HepG2 (cell line): ENCODE results near the gene ZNF626. TPM values are rescaled to one million over a fixed set of nuclear protein-coding genes. Genes with fewer than 3 reads are reported as not detected.

Experiments
- AGO2 ChIP-seq: fragments of 200-400 bp; formaldehyde crosslinking; optimal IDR thresholded peaks from 2 replicates; pipeline ENCODE3; 2017; ENCODE audit warnings: mild to moderate bottlenecking, low read depth, low read length, moderate library complexity
- FOXP1 ChIP-seq, 2 experiments: fragments of 450-650 bp in 1 of 2; IDR thresholded peaks; 2 replicates each; pipeline ENCODE4 v1.6.1; 2017 to 2018; ENCODE audit warnings: antibody characterized with exemption in 1 of 2
- GABPA ChIP-seq, 2 experiments: IDR thresholded peaks; 2 replicates each; pipeline ENCODE4 v1.6.1; 2011 to 2016; ENCODE audit warnings: low read depth in 2 of 2, low read length in 1 of 2, missing biosample characterization in 1 of 2, missing genetic modification characterization in 1 of 2
- GATAD1 ChIP-seq: IDR thresholded peaks from 2 replicates; pipeline ENCODE4 v1.6.1; 2016; ENCODE audit warnings: missing genetic modification reagents, missing compliant biosample characterization
- GFI1 ChIP-seq: sonication (generic); formaldehyde crosslinking; IDR thresholded peaks from 2 replicates; pipeline ENCODE4 v1.5.0; 2020; ENCODE audit warnings: missing genetic modification reagents, mild to moderate bottlenecking, borderline replicate concordance
- HCFC1 ChIP-seq: fragments of 150-350 bp; IDR thresholded peaks from 2 replicates; pipeline ENCODE4 v1.6.1; 2014; ENCODE audit warnings: low read depth, low read length
- KLF13 ChIP-seq: sonication (generic); formaldehyde crosslinking; IDR thresholded peaks from 2 replicates; pipeline ENCODE4 v1.4.0; 2020; ENCODE audit warnings: mild to moderate bottlenecking, missing genetic modification reagents
- MED8 ChIP-seq: sonication (generic); formaldehyde crosslinking; IDR thresholded peaks from 2 replicates; pipeline ENCODE4 v1.8.1; 2023; ENCODE audit warnings: mild to moderate bottlenecking, missing genetic modification reagents; ENCODE audit not compliant: insufficient replicate concordance
- MIER2 ChIP-seq: IDR thresholded peaks from 2 replicates; pipeline ENCODE4 v1.6.1; 2016; ENCODE audit warnings: missing biosample characterization, missing genetic modification reagents
- NR2F6 ChIP-seq, 2 experiments: IDR thresholded peaks; 2 replicates each; pipeline ENCODE4 v1.6.1; 2016; ENCODE audit warnings: antibody characterized with exemption in 1 of 2, mild to moderate bottlenecking in 1 of 2
- POLR2G ChIP-seq: fragments of 200-400 bp; formaldehyde crosslinking; IDR thresholded peaks from 2 replicates; pipeline ENCODE4 v1.6.1; 2018; ENCODE audit warnings: mild to moderate bottlenecking, low read depth, low read length, moderate library complexity
- PRMT3 ChIP-seq: sonication (generic); formaldehyde crosslinking; IDR thresholded peaks from 2 replicates; pipeline ENCODE4 v1.8.1; 2022; ENCODE audit warnings: low read depth, mild to moderate bottlenecking, moderate library complexity, missing genetic modification reagents, borderline replicate concordance
- SMAD1 ChIP-seq: sonication (generic); formaldehyde crosslinking; IDR thresholded peaks from 2 replicates; pipeline ENCODE4 v1.4.0; 2020; ENCODE audit warnings: missing genetic modification reagents, low read depth, mild to moderate bottlenecking, borderline replicate concordance
- ZFP62 ChIP-seq: sonication (generic); formaldehyde crosslinking; IDR thresholded peaks from 2 replicates; pipeline ENCODE4 v1.4.0; 2020; ENCODE audit warnings: missing genetic modification reagents
- ZMYM4 ChIP-seq: sonication (generic); formaldehyde crosslinking; IDR thresholded peaks from 2 replicates; pipeline ENCODE4 v1.8.1; 2023; ENCODE audit warnings: mild to moderate bottlenecking, missing genetic modification reagents
- ZNF317 ChIP-seq: sonication (generic); formaldehyde crosslinking; IDR thresholded peaks from 2 replicates; pipeline ENCODE4 v1.5.0; 2020; ENCODE audit warnings: mild to moderate bottlenecking, missing genetic modification reagents
- ZNF850 ChIP-seq: sonication (generic); formaldehyde crosslinking; conservative IDR thresholded peaks from 2 replicates; pipeline ENCODE4 v1.9.0; 2021; ENCODE audit warnings: mild to moderate bottlenecking, missing genetic modification reagents
- polyA plus RNA-seq, 8 experiments: library from polyadenylated mRNA; depleted of rRNA in 3 of 8; stranded (reverse) in 7 of 8; unstranded in 1 of 8; fragments of >200 nt; fragmentation: Illumina TruSeq in 4 of 8; extraction: Trizol in 4 of 8; gene quantifications; 2 replicates each; pipeline versions ENCODE4 v1.2.1 to v1.2.3, GENCODE V29; 2011 to 2016; ENCODE audit warnings: low read depth in 4 of 8, missing spikeins in 1 of 8, mixed read lengths in 1 of 8; ENCODE audit not compliant: insufficient read depth in 1 of 8
- total RNA-seq, 5 experiments: library from RNA; depleted of rRNA; stranded (reverse); fragments of >200 nt; fragmentation: Illumina TruSeq; extraction: Trizol; gene quantifications; 2 replicates each; pipeline ENCODE4 v1.2.3, GENCODE V29; 2016; ENCODE audit warnings: low read depth in 1 of 5
- TF ChIP-seq, protein P1 (sequence below): IDR thresholded peaks from 2 replicates; pipeline ENCODE4 v1.6.1; 2016
- TF ChIP-seq, protein P2 (sequence below): fragments of 450-650 bp; IDR thresholded peaks from 2 replicates; pipeline ENCODE4 v1.6.1; 2016
- TF ChIP-seq, protein P3 (sequence below): fragments of 450-650 bp; IDR thresholded peaks from 2 replicates; pipeline ENCODE4 v1.6.1; 2017; ENCODE audit warnings: mild to moderate bottlenecking
- TF ChIP-seq, protein P4 (sequence below): sonication (generic); formaldehyde crosslinking; IDR thresholded peaks from 2 replicates; pipeline ENCODE4 v1.4.0; 2020; ENCODE audit warnings: missing genetic modification reagents

The ZNF626 gene
- total and polyA plus RNA-seq, 2 of the 13 experiments (the other 11 are each of a cell fraction or from before 2014, with no cell fraction given): 3.5 to 4.1 TPM

DNA sequence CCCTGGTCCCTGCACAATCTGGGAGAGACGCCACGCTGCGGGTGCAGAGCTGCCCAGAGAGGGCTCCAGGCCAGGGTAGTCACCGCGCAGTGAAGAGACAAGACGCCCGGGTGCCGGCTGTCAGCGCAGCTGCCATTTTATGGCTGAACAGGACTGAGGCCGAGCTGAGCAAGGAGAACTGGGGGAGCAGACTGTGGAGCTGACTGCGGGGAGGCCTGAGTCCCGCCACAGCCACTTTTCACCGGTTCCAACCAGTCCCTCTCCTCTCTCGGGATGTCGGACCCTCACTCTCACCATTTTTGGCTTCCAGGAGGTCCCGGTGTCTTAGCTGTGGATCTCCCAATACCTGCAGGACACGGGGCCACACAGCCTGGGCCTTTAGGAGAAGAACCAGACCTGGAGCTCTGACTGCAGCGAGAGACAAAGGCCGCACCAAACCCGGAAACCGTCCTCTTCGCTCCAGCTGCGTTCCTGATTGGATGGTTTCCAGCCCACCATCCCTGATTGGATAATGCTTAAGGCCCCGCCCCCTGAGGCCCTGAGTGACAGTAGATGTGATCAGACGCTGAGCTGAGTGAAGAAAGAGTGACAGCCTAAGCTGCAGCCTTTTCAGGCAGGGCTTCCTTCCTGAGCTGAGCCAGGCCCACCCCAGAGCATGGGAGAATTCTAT lies at the start of gene ZNF626 (continued):
- TF ChIP-seq NR2F6 (IDR thresholded peaks at IDR 0.05): no peak
- no peak for TF ChIP-seq NR2F6 (CRISPR knock-in tag; IDR thresholded peaks at IDR 0.05)
- peak; percentile 50 for TF ChIP-seq GABPA (IDR thresholded peaks at IDR 0.05; ENCODE audit: low read depth, low read length)
- TF ChIP-seq GABPA (CRISPR knock-in tag; IDR thresholded peaks at IDR 0.05; ENCODE audit: low read depth): peak; percentile 83
- TF ChIP-seq SMAD1 (CRISPR knock-in tag): no peak
- no peak for TF ChIP-seq MED8 (CRISPR knock-in tag)
- TF ChIP-seq HCFC1: no peak
- no peak for TF ChIP-seq KLF13 (CRISPR knock-in tag)
- peak; percentile 80 for TF ChIP-seq ZMYM4 (CRISPR knock-in tag)
- TF ChIP-seq, protein P1, sequence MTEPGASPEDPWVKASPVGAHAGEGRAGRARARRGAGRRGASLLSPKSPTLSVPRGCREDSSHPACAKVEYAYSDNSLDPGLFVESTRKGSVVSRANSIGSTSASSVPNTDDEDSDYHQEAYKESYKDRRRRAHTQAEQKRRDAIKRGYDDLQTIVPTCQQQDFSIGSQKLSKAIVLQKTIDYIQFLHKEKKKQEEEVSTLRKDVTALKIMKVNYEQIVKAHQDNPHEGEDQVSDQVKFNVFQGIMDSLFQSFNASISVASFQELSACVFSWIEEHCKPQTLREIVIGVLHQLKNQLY: no peak
- no peak for TF ChIP-seq AGO2
- TF ChIP-seq, protein P2, sequence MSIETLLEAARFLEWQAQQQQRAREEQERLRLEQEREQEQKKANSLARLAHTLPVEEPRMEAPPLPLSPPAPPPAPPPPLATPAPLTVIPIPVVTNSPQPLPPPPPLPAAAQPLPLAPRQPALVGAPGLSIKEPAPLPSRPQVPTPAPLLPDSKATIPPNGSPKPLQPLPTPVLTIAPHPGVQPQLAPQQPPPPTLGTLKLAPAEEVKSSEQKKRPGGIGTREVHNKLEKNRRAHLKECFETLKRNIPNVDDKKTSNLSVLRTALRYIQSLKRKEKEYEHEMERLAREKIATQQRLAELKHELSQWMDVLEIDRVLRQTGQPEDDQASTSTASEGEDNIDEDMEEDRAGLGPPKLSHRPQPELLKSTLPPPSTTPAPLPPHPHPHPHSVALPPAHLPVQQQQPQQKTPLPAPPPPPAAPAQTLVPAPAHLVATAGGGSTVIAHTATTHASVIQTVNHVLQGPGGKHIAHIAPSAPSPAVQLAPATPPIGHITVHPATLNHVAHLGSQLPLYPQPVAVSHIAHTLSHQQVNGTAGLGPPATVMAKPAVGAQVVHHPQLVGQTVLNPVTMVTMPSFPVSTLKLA: no peak
- no peak for TF ChIP-seq ZNF850 (CRISPR knock-in tag)
- no peak for TF ChIP-seq FOXP1 (IDR thresholded peaks at IDR 0.05)
- TF ChIP-seq FOXP1 (CRISPR knock-in tag; IDR thresholded peaks at IDR 0.05): no peak
- TF ChIP-seq GFI1 (CRISPR knock-in tag): no peak
- no peak for TF ChIP-seq MIER2 (CRISPR knock-in tag)
- TF ChIP-seq, protein P3, sequence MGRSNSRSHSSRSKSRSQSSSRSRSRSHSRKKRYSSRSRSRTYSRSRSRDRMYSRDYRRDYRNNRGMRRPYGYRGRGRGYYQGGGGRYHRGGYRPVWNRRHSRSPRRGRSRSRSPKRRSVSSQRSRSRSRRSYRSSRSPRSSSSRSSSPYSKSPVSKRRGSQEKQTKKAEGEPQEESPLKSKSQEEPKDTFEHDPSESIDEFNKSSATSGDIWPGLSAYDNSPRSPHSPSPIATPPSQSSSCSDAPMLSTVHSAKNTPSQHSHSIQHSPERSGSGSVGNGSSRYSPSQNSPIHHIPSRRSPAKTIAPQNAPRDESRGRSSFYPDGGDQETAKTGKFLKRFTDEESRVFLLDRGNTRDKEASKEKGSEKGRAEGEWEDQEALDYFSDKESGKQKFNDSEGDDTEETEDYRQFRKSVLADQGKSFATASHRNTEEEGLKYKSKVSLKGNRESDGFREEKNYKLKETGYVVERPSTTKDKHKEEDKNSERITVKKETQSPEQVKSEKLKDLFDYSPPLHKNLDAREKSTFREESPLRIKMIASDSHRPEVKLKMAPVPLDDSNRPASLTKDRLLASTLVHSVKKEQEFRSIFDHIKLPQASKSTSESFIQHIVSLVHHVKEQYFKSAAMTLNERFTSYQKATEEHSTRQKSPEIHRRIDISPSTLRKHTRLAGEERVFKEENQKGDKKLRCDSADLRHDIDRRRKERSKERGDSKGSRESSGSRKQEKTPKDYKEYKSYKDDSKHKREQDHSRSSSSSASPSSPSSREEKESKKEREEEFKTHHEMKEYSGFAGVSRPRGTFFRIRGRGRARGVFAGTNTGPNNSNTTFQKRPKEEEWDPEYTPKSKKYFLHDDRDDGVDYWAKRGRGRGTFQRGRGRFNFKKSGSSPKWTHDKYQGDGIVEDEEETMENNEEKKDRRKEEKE: no peak
- TF ChIP-seq POLR2G: peak; percentile 85
- TF ChIP-seq GATAD1 (CRISPR knock-in tag): peak; percentile 28; the same call in 1 of the 2 replicates
- TF ChIP-seq PRMT3: no peak
- no peak for TF ChIP-seq ZFP62 (CRISPR knock-in tag)
- no peak for TF ChIP-seq ZNF317 (CRISPR knock-in tag)
- TF ChIP-seq, protein P4, sequence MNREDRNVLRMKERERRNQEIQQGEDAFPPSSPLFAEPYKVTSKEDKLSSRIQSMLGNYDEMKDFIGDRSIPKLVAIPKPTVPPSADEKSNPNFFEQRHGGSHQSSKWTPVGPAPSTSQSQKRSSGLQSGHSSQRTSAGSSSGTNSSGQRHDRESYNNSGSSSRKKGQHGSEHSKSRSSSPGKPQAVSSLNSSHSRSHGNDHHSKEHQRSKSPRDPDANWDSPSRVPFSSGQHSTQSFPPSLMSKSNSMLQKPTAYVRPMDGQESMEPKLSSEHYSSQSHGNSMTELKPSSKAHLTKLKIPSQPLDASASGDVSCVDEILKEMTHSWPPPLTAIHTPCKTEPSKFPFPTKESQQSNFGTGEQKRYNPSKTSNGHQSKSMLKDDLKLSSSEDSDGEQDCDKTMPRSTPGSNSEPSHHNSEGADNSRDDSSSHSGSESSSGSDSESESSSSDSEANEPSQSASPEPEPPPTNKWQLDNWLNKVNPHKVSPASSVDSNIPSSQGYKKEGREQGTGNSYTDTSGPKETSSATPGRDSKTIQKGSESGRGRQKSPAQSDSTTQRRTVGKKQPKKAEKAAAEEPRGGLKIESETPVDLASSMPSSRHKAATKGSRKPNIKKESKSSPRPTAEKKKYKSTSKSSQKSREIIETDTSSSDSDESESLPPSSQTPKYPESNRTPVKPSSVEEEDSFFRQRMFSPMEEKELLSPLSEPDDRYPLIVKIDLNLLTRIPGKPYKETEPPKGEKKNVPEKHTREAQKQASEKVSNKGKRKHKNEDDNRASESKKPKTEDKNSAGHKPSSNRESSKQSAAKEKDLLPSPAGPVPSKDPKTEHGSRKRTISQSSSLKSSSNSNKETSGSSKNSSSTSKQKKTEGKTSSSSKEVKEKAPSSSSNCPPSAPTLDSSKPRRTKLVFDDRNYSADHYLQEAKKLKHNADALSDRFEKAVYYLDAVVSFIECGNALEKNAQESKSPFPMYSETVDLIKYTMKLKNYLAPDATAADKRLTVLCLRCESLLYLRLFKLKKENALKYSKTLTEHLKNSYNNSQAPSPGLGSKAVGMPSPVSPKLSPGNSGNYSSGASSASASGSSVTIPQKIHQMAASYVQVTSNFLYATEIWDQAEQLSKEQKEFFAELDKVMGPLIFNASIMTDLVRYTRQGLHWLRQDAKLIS: no peak
